ENCODE measurements around the gene LHPP. TPM values are rescaled to one million over a fixed set of nuclear protein-coding genes. Genes with fewer than 3 reads are reported as not detected.
"Not testable (repeated sequence)": the region's sequence is repeated elsewhere in the genome, so short reads cannot be mapped to it uniquely, and the experiment has no call there.

Gene LHPP
- total RNA-seq, 1 donor from 2014 or later = 347 TPM

DNA sequence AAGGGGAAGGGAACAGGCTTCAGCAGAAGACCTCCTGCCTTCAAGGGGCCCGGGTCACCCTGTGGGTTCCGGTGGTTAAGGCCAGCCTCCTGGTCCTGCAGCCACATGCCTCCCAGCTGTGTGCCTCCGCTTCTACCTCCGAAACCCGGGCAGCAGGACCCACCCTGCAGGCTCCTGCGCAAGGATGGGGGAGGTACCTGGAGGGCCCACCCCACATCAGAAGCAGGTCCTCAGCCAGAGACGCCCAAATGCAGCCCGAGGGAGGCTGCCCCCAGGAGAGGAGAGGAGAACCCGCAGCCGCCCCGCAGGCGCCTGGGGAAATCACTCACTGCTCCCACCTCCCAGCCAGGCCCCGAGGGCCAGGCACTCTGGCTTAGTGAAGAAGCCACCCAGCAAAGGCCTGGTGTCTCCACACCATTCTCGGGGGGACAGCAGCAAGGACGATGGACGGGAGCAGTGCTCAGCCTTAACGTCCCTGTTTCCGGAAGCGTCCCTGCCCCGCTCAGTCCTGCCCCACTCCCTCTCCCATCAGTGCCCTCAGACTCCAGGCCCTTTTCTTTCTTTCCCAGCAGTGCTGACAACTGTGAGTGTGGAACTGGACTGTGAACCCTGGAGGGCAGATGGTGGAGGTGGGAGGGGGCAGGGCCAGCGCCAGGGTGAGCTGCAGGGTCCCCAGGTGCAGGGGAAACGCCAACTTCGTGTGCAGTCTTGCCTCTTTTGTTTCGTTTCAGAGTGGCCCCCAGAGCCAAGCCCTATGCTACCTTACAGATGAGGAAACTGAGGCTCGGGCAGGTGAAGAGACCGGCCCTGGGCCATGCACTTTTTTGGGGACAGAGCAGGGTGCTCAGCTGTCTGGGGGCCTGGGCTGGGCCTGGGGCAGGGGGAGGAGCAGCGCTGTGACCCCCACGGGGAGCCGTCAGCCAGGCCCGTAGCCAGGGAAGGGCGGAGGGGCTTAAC is 144.5 kb downstream of the LHPP start:
- no peak for ATAC-seq
- intact Hi-C loops (cut with DNase I) = no loop called here

DNA sequence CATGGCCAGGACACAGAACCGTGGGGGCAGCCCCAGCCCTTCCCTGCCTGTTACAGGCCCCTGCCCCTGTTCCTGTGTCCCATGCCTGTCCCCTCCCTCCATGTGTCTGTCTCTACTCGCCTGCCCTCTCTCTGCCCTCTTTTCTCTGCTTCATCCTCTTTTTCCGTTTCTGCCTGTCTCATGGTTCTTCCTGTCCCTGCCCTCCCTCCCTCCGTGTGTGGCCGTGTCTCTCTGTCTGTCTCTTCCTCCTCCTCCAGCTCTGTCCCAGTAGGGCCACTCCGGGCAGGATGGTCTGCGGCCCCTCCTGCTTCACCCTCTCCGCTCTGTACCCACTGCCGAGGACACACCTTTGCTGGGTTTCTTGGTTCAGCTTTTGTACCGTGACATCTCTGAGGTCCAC is 145.2 kb downstream of the LHPP start:
- intact Hi-C loops (cut with DNase I) = no loop called here
- DNase-seq (ENCODE audit: low spot score) (no peak), ATAC-seq (no peak)

More for the DNA sequence above, 144.5 kb downstream of the LHPP start:
- no peak for DNase-seq (ENCODE audit: low spot score)

DNA sequence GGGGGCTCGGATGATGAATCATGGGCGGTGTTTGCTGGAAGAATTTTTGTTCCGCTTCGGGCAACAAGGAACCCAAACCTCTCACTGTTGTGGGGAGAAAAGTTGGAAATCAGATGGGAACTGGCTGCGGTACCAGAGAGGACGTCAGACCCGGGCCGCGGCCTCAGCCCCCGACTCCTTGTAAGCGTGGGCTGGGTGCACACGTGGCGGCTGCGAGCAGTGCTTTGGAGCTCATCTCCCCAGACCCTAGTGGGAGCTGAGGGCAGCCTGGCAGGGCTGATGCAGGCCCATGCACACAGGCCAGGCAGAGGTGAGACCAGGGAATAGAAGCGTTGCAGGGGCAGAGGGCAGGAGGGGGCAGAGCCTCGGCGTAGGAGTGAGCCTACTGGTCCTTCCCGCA is 146.1 kb downstream of the LHPP start:
- DNase-seq (ENCODE audit: low spot score) = no peak
- ATAC-seq = no peak
- intact Hi-C loops (cut with DNase I) = no loop called here

DNA sequence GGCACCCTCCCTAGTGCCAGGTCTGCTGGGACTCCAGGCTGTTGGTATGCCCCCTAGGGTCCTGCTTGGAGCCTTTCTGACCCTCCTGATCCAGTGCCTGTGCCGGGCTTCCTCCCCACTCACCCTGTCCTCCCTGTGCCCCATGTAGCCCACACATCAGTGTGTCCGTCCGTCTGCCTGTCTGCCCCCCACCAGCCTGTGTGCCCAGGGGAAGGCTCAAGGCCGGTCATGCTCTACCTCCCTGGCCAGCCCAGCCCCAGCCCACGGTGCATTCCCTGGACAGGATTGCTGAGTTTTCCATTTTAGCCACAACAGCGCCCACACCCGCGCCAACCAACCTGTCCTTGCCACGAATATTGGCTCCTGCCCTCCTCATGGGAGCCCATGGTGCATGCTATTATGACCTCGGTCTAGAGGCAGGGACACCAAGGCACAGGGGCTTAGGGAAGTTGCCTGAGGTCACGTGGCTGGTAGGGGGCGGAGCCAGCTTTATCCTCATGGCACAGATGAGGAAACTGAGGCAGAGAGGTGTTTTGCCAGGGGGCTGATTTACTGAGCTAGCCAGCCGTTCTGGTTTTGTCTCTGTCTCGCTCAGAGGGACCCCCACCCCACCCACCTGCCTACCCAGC is 146.6 kb downstream of the LHPP start:
- no peak for DNase-seq (ENCODE audit: low spot score)
- no peak for ATAC-seq
- intact Hi-C loops (cut with DNase I) = no loop called here

DNA sequence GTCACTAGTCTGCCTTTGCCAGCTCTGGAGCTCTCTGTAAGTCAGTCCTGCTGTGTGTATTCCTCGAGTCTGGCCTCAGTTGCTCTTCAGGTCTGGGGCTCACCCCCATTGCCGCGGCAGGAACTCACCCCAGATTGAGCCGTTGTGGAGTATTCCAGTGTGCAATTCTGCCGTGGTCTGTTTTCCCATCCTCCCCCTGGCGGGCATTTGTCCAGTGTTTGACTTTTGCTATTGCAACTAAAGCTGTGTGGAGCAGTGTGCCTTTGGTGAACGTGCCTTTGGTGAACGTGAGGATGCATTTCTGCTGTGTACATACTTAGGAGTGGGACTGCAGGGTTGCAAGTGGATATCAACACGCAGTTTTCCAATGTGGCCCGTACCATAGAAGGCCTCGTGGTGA is 148.1 kb downstream of the LHPP start:
- DNase-seq (ENCODE audit: low spot score) = no peak
- intact Hi-C loops (cut with DNase I) = loop anchor here (5.0 kb wide), 1 partner anchor 942 kb away; the partner anchor contains the start of gene GPR26
- no peak for ATAC-seq

DNA sequence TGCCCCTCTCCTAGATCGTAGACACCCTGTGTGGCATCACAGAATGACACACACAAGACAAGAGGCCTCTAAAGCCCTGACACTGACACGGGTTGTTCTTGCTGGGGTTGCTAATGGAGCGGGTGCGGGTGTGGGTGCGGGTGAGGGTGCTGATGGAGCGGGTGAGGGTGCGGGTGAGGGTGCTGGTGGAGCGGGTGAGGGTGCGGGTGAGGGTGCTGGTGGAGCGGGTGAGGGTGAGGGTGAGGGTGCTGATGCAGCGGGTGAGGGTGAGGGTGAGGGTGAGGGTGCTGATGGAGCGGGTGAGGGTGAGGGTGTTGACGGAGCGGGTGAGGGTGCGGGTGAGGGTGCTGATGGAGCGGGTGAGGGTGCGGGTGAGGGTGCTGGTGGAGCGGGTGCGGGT is 148.6 kb downstream of the LHPP start:
- intact Hi-C loops (cut with DNase I) = loop anchor here (5.0 kb wide), 1 partner anchor 943 kb away; the partner anchor contains the start of gene GPR26
- DNase-seq (ENCODE audit: low spot score) = peak; percentile 81
- ATAC-seq = not testable (repeated sequence)

DNA sequence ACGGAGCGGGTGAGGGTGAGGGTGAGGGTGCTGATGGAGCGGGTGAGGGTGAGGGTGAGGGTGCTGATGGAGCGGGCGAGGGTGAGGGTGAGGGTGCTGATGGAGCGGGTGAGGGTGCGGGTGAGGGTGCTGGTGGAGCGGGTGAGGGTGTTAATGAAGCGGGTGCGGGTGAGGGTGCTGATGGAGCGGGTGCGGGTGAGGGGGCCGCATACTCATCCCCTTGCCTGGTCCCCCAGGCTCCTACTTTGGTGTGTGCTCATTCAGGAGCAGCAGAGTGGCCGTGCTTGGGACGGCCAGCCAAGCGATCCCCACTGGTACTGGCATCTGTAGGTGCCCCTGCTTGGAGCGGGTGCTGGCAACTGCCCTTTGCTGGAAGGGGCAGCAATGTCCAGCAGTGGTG is 149.2 kb downstream of the LHPP start:
- DNase-seq (ENCODE audit: low spot score); ATAC-seq: not testable (repeated sequence)
- intact Hi-C loops (cut with DNase I) = loop anchor here (5.0 kb wide), 1 partner anchor 944 kb away; the partner anchor contains the start of gene GPR26

DNA sequence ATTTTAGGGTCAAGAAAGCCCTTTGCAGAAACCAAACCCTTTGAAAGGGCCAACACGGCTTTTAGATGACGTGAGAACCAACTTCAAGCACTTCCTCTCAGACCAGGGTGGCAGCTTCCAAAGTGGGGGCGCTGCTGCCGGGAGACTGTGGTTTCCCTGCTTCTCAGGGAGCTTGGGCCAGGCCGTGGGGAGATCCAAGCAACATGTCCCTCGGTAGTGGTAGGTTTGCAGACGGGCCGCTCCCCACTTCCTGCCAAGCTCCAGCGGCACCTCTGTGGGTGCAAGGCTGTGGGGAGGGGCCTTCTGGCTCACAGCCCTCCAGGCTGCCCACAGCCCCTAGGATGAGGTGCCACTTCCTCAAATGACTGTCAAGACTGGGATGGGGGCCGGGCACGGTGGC is 150.1 kb downstream of the LHPP start:
- ATAC-seq (no peak), DNase-seq (ENCODE audit: low spot score) (no peak)
- intact Hi-C loops (cut with DNase I) = loop anchor here (5.0 kb wide), 1 partner anchor 944 kb away; the partner anchor contains the start of gene GPR26

DNA sequence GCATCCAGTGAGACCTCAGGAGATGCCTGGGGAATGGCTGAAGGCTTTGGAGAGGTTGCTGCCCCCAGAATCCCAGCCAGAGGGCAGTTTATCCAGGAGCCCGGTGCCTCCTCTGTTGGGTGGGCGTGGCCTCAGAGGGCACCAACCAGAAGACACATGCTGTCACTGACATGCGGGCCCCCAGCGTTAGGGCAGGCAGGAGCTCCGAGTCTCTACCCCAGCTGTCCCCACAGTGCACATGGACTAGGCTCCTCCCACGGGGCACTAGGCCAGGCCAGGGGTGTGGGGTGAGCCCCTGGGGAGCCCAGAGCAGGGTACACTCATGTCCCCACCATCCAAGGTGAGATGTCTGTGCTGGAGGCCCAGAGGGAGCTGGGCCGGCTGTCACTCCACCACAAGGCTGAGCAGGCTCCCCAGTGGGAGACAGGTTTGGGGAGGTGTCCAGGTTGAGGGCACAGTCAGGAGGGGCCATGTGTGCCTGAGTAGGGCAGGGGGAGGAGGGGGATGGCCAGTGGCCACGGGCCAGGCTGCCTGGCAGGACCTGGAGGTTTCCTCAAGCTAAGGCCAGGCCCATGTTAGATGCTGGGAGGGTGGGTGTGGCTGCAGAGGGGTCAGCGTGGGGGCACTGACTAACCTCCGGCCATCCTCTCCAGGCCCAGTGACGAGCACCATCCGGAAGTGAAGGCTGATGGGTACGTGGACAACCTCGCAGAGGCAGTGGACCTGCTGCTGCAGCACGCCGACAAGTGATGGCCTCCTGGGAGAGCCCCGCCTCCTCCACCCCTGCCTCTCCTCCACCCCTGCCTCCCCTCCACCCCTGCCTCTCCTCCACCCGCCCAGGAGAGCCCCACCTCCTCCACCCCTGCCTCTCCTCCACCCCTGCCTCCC is 151.2 kb downstream of the LHPP start:
- no peak for DNase-seq (ENCODE audit: low spot score)
- peak; percentile 68 for ATAC-seq
- intact Hi-C loops (cut with DNase I) = loop anchor here (5.0 kb wide), 1 partner anchor 946 kb away; the partner anchor contains the start of gene GPR26

DNA sequence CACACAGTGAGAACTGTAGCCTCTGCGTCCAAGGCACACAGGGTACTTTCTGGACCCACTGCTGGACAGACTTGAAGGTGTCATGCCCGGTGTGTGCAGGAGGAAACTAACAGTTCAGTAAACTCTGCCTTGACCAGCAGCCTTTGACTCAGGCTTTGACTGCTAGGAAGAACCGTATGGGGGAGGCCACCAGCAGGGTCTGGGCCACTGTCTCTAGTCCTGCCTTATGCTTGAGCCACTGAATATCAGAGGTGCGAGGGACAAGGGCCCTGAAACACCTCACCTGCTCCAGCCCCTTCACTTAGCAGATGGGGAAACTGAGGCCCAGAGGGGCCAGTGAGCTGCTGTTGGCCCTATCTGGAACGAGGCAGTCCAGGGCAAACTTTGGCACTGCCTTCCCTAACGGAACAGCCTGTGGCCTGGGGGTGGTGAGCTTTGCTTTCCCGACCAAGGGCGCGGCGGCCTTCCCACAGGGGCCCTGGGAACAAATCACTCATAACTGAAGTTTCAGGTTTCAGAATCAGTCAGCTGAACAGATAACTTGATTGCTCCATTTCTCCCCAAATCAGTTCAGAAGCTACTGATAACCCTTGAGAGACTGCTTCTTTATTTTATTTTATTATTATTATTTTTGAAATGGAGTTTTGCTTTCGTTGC is 152.5 kb downstream of the LHPP start:
- ATAC-seq = no peak
- DNase-seq (ENCODE audit: low spot score) = no peak
- intact Hi-C loops (cut with DNase I) = loop anchor here (5.0 kb wide), 1 partner anchor 947 kb away; the partner anchor contains the start of gene GPR26

DNA sequence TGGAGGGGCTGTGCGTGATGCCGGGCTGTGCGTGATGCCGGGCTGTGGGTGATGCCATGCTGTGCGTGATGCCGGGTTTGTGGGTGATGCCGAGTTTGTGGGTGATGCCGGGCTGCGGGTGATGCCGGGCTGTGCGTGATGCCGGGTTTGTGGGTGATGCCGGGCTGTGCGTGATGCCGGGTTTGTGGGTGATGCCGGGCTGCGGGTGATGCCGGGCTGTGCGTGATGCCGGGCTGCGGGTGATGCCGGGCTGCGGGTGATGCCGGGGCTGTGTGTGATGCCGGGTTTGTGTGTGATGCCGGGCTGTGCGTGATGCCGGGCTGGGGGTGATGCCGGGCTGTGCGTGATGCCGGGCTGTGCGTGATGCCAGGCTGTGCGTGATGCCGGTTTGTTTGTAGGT is 153.6 kb downstream of the LHPP start:
- intact Hi-C loops (cut with DNase I) = no loop called here
- DNase-seq (ENCODE audit: low spot score) (no peak), ATAC-seq (no peak)

DNA sequence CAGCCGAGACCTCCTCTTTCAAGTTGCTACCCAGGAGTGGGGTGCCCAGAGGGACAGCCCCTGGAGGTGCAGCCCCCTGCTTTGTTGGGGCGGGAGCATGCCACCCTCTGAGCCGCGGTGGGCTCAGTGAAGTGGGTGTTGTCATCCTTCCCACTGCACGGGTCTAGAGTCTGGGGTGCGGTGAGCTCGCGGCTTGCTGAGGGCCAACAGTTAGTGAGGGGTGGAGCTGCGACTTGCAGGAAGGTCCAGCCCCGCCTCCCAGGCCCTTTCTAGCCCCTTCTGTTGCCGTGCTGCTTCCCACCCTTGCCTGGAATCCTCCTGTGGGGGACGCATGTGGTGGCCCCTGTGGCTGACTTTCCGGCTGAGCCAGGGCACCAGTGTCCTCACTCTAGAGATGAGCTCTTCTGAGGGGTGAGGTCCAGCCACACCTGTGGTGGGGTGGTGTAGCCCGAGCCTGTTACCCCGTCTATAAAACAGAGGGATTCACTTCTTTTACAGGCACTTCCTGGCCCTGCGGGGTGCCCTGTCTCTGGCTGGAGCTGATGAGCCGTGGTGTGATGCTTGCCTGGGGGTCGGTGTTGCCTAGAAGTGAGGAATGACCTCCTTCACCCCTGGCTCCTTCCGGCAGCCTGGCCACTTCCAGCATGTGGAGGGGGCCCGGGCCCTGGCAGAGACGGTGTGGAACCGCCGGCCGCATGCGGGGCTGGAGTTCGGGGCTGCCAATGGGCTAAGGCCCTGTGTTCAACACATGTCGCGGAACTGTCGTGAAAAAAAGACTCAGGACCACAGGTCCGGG is 154.6 kb downstream of the LHPP start:
- DNase-seq (ENCODE audit: low spot score) (no peak), ATAC-seq (no peak)
- intact Hi-C loops (cut with DNase I) = no loop called here

DNA sequence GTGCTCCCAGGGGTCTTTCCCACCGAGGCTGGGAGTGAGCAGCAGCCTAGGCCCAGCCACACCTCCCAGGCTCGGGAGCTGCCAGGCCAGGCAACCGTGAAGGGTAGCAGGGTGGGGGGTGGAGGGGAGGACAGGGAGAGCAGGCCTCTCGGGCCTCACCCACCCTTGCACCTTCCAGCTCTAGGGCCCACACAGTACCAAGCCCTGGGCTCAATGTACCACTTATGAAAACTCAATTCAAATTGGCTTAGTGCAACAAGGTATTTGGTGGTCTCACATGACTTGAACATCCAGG is 155.2 kb downstream of the LHPP start:
- ATAC-seq (no peak), DNase-seq (ENCODE audit: low spot score) (no peak)
- intact Hi-C loops (cut with DNase I) = no loop called here

DNA sequence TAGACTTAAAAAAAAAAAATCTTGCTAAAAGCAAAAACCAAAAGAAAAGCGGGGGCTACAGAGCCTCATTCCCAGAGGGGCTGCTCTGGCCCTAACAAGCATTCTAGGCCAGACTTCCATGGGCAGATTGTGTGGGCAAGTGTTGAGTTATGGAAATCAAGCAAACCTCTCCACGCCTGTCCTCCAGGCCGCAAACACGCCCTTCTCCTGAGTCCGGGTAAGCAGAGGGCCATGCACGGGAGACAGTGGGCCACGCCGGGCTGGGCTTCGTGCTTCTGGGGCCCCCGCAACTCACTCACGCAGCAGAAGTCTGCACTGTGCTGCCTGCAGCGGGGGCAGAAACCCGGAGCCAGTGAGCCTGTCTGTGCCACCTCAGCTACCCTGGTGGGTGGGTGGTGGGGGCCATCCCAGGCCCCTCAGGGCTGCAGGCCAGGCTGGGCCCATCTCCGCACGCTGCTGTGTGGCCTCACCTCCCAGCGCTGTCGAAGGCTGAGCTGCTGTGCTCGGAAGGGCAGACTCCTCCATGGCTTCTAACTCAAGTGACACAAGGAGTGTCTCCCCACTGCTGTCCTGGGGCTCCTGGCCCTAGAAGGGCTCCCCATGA is 156.9 kb downstream of the LHPP start:
- ATAC-seq = no peak
- intact Hi-C loops (cut with DNase I) = no loop called here

DNA sequence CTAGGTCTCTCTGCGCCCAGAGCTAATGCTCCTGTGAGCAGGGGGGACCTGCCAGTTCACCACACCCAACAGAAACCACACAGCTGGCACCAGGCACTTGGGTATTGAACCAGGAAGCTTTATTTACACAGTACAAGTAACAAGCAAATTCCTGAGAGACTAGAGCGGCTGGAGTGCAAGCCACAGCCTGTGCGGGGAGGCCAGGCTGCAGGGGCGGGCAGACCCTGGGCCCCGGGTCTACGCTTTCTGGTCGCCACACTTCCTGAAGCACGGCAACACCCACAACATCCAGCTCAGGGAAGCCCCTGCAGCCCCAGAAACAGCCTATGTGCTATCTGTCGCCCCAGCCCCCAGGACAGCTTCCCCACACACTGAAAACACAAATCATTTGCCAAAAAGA is 157.6 kb downstream of the LHPP start:
- intact Hi-C loops (cut with DNase I) = no loop called here
- ATAC-seq (peak; percentile 23), DNase-seq (ENCODE audit: low spot score) (no peak)

More for the DNA sequence above, 156.9 kb downstream of the LHPP start:
- DNase-seq (ENCODE audit: low spot score) = no peak

DNA sequence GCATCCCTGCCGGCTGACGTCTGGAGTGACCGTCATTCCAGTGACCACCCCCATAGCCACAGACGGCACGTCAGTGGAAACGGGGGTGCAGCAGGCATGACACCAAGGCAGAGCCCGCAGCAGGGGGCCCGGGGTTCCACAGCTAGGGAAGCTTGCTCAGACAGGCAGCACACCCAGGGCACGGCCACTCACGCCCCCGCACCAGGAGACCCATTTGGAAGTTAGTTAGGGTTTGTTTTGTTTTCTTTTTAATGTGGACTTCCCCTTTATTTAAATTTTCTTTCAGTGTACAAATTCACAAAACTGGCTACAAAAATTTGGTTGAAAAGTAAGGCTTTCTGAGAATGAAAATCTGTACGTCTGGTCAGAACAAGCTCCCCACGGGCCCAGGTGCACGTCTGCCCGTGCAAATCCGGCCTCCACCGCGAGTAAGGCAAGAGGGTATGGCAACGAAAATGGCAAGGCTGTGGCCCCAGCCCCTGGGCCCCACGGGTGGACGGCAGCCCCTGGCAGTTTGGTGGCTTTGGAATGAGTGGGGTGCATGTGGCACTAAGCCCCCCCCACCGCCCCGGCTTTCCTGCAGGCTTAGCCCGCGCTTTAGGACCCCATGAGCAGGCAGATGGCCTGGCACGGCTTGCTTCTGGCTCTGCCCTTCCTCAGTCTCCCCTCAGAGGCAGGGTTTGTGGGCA is 158.3 kb downstream of the LHPP start:
- intact Hi-C loops (cut with DNase I) = loop anchor here (5.0 kb wide), 1 partner anchor 122 kb away; the partner anchor contains the start of gene FAM53B
- DNase-seq (ENCODE audit: low spot score) (no peak), ATAC-seq (peak; percentile 28)

DNA sequence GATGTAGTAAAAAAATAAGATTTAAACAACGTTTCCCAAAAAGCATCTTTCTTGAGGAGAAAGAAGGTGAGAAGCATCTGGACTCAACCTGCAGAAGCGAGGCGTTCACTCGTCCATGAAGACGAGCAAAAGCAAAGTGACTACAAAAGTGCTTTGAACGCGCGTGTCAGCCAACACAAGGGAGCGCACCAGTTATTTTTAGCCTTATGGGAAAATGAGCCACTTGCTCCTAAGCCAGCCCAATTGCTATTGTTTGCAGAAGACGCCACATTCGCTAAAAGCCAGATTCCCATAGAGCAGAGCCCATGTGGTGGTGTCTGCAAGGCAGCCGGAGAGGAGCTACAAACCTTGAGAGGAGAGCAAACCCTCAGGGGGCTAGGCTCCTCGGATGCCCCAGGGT is 160.0 kb downstream of the LHPP start:
- DNase-seq (ENCODE audit: low spot score) = no peak
- no peak for ATAC-seq
- intact Hi-C loops (cut with DNase I) = loop anchor here (5.0 kb wide), 1 partner anchor 121 kb away; the partner anchor contains the start of gene FAM53B

Data from sciatic nerve (tissue), 2 donors.